Measurements from ENCODE around the gene ABHD6. TPM values are rescaled to one million over a fixed set of nuclear protein-coding genes. Genes with fewer than 3 reads are reported as not detected.
"Not testable (repeated sequence)": the region's sequence is repeated elsewhere in the genome, so short reads cannot be mapped to it uniquely, and the experiment has no call there.

ABHD6 gene
- total RNA-seq, 2 experiments from 2014 or later = 4.5 to 6.1 TPM

DNA sequence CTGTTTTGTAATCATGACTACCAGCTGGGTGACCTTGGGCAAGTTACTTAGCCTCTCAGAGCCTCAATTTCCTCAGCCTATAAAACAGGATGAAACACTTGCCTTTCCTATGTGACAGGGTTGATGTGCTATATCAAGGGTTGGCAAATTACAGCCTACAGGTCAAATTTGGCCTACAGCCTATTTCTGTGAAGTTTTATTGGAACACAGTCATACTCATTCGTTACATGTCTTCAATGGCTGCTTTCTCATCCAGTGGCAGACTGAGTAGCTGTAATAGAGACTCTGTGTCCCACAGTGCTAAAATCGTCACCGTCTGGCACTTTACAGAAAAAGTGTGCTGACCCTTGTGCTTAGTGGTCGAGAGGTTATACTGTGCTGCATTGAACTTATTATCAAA, 16.6 kb downstream of the ABHD6 start:
- no peak for DNase-seq
- Mint-ChIP-seq H3K9me3 (no peaks in the 10 kb centered on the region), H3K4me1 (peaks cover 10% of the 10 kb centered on the region), H3K36me3 (ENCODE audit: low read depth) (no peaks in the 10 kb centered on the region), H3K27ac (no peak overlapping the region), H3K27me3 (no peaks in the 10 kb centered on the region), H3K4me3 (no peak overlapping the region)
- POLR2A ChIA-PET = no interaction called here
- CTCF ChIA-PET = interaction anchor here (1.3 to 1.4 kb wide), 2 partner anchors 16 to 17 kb away, joined by 3 to 5 read pairs; no protein-coding TSS in a partner anchor

- CTCF ChIA-PET = no interaction called here
- H3K4me1 Mint-ChIP-seq = peaks cover 22% of the 10 kb centered on the region
- no peak for DNase-seq
- H3K27ac Mint-ChIP-seq = no peak overlapping the region
- no peaks in the 10 kb centered on the region for H3K27me3 Mint-ChIP-seq
- no peak overlapping the region for H3K4me3 Mint-ChIP-seq
- POLR2A ChIA-PET = no interaction called here
- H3K9me3 Mint-ChIP-seq = no peaks in the 10 kb centered on the region
- no peaks in the 10 kb centered on the region for H3K36me3 Mint-ChIP-seq (ENCODE audit: low read depth)
Measured at GRCh38 chr3:58256061-58256460, 18.5 kb downstream of the ABHD6 start.

- H3K27ac Mint-ChIP-seq = no peak overlapping the region
- H3K9me3 Mint-ChIP-seq = no peaks in the 10 kb centered on the region
- no peak overlapping the region for H3K4me3 Mint-ChIP-seq
- no peaks in the 10 kb centered on the region for H3K27me3 Mint-ChIP-seq
- H3K36me3 Mint-ChIP-seq (ENCODE audit: low read depth) = no peaks in the 10 kb centered on the region
- peaks cover 22% of the 10 kb centered on the region for H3K4me1 Mint-ChIP-seq
- no peak for DNase-seq
- ChIA-PET CTCF (no interaction called here), POLR2A (no interaction called here)
Measured at GRCh38 chr3:58256511-58256910, 18.9 kb downstream of the ABHD6 start.

DNA sequence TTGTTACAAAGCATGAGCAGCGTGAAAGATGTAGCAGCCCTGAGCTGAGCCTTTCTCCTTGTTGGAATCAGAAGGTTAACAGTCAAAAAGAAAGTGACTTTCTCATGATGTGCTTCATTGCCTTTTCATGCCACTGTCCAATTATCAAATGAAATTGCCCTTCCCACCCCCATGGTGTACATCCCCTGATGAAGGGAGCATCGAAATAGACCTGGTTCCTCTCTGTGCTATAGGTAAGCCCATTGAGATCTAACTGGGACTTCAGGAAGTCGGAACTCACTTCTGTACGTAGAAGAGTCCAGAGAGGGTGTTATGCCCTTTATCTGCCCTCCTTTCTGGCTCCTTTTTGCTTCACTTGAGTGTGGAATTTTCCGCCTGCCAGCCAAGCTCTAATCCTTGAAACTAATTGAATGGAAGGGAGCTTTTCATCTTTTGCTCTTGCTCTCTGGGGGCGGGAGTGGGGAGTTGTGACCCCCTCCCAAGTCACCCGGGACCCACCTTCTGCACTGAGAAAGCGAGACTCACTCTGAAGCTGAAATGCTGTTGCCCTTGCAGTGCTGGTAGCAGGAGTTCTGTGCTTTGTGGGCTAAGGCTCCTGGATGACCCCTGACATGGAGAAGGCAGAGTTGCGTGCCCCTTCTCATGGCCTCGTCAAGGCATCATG, 20.9 kb downstream of the ABHD6 start:
- Mint-ChIP-seq H3K27me3 (no peaks in the 10 kb centered on the region), H3K36me3 (ENCODE audit: low read depth) (no peaks in the 10 kb centered on the region), H3K27ac (no peak overlapping the region), H3K4me1 (peaks cover 12% of the 10 kb centered on the region), H3K4me3 (no peak overlapping the region), H3K9me3 (no peaks in the 10 kb centered on the region)
- ChIA-PET CTCF (no interaction called here), POLR2A (no interaction called here)
- DNase-seq = no peak

DNA sequence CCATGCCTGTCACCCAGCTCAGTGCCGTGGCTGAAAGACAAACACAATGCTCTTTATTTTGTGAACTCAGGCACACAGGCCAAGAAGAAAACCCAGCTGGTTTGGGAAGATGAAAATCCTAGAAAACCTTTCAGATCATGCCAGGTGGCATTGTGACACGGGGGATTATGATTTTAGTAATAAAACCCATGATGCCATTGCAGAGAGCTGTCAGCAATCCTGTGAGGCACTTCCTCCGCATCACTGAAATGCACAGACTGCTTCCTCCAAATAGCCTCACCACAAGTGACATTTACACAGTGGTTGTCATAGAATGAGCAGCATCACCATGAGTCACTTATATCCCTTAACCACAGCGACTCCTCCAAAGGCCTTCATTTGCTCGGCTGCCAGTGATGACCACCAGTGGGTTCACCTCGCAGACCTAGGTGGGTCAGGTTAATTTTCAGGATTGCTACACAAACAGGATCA, 22.7 kb downstream of the ABHD6 start:
- CTCF ChIA-PET = interaction anchor here (1.0 to 1.3 kb wide), 2 partner anchors 42 to 83 kb away, joined by 3 to 5 read pairs; no protein-coding TSS in a partner anchor
- POLR2A ChIA-PET = interaction anchor here (0.7 kb wide), 1 partner anchor 22 kb away, joined by 3 read pairs; the partner anchor contains the start of gene ABHD6
- Mint-ChIP-seq H3K4me1 (peaks cover 12% of the 10 kb centered on the region), H3K27ac (no peak overlapping the region), H3K4me3 (no peak overlapping the region), H3K36me3 (ENCODE audit: low read depth) (no peaks in the 10 kb centered on the region), H3K27me3 (no peaks in the 10 kb centered on the region), H3K9me3 (no peaks in the 10 kb centered on the region)
- DNase-seq = peak; percentile 32

GRCh38 chr3:58260733-58261132, 23.1 kb downstream of the ABHD6 start:
- ChIA-PET POLR2A (interaction anchor here (0.7 kb wide), 1 partner anchor 23 kb away, joined by 3 read pairs; the partner anchor contains the start of gene ABHD6), CTCF (interaction anchor here (1.0 to 1.3 kb wide), 2 partner anchors 42 to 83 kb away, joined by 3 to 5 read pairs; no protein-coding TSS in a partner anchor)
- no peak overlapping the region for H3K4me3 Mint-ChIP-seq
- no peaks in the 10 kb centered on the region for H3K36me3 Mint-ChIP-seq (ENCODE audit: low read depth)
- H3K9me3 Mint-ChIP-seq = no peaks in the 10 kb centered on the region
- H3K27ac Mint-ChIP-seq = no peak overlapping the region
- H3K4me1 Mint-ChIP-seq = peaks cover 12% of the 10 kb centered on the region
- DNase-seq = no peak
- no peaks in the 10 kb centered on the region for H3K27me3 Mint-ChIP-seq

DNA sequence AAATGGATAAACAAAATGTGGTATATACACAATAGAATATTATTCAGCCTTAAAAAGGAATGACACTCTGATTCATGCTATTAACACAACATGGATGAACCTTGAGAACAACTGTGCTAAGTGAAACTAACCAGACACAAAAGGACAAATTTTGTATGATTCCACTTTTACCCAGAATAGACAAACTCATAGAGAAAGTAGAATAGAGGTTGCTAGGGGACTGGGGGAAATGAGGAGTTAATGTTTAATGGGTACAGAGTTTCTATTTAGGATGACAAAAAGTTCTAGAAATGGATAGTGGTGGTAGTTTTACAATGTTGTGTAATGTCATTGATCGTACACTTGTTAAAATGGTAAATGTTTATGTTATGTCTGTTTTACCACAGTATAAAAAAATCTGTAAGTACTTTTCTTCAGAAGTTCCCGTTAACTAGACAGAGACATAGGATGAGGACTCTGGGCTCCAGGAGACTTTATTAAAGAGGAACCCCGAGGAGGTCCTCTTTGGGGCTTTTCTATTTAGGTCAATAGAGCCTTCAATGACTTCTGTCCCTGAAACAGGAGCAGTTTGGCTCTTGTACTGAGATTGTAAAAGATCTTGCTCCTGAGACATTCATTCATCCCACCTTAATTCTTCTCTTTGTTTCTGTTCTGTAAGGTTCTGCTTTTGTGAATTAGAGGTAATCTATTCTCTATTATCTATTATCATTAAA, 24.5 kb downstream of the ABHD6 start:
- H3K4me1 Mint-ChIP-seq = peaks cover 12% of the 10 kb centered on the region
- H3K9me3 Mint-ChIP-seq = no peaks in the 10 kb centered on the region
- H3K27ac Mint-ChIP-seq = no peak overlapping the region
- no peaks in the 10 kb centered on the region for H3K36me3 Mint-ChIP-seq (ENCODE audit: low read depth)
- no peak overlapping the region for H3K4me3 Mint-ChIP-seq
- CTCF ChIA-PET = no interaction called here
- POLR2A ChIA-PET = no interaction called here
- no peaks in the 10 kb centered on the region for H3K27me3 Mint-ChIP-seq
- DNase-seq = no peak

DNA sequence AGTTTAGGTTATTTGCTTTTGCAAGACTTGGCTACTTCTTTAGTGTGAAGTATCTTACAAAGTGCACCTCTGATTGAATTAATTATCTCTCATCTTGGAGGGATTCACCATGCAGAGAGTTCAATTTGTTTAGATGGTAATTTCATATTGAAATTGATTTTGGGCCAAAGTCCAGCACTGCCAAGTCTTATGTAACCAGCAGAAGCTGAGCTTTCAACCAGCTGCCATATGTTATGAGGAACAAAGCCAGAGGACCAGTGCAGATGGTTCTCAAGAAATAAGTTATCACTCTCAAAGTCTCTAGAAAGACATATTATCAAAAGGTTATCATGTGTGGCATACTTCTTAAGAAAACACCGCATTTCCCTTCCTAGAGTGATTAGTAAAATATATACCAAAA, 29.0 kb downstream of the ABHD6 start:
- Mint-ChIP-seq H3K4me3 (no peak overlapping the region), H3K27ac (no peak overlapping the region), H3K9me3 (no peaks in the 10 kb centered on the region), H3K4me1 (peaks cover 6% of the 10 kb centered on the region), H3K27me3 (no peaks in the 10 kb centered on the region), H3K36me3 (ENCODE audit: low read depth) (peaks cover 6% of the 10 kb centered on the region)
- ChIA-PET POLR2A (no interaction called here), CTCF (no interaction called here)
- no peak for DNase-seq

- H3K36me3 Mint-ChIP-seq (ENCODE audit: low read depth); CTCF ChIA-PET; POLR2A ChIA-PET: not testable (repeated sequence)
Measured at GRCh38 chr3:58267543-58267942, 30.0 kb downstream of the ABHD6 start.

DNA sequence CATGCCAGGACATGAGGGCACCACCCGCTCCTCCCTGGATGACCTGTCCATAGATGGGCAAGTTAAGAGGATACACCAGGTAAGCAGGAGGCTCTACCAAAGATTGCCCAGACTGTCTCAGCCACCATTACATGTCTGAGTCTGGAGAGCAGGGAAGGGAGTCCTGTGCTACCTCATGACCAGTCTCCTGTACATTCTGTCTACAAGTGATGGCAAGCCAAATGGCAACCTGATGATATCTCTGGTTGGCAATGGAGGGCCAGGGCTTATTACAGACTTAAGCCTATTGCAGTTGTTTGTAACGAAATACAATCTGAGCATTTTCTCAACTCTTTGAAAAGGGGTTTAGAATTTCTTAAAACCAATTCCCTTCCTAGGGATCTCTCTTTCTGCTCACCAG, 31.8 kb downstream of the ABHD6 start:
- no peaks in the 10 kb centered on the region for H3K9me3 Mint-ChIP-seq
- peaks cover 8% of the 10 kb centered on the region for H3K36me3 Mint-ChIP-seq (ENCODE audit: low read depth)
- DNase-seq = no peak
- ChIA-PET POLR2A (no interaction called here), CTCF (no interaction called here)
- no peak overlapping the region for H3K27ac Mint-ChIP-seq
- H3K27me3 Mint-ChIP-seq = no peaks in the 10 kb centered on the region
- H3K4me3 Mint-ChIP-seq = no peak overlapping the region
- H3K4me1 Mint-ChIP-seq = peaks cover 12% of the 10 kb centered on the region

More at GRCh38 chr3:58267543-58267942, 30.0 kb downstream of the ABHD6 start:
- not testable (repeated sequence) for H3K27ac Mint-ChIP-seq, H3K9me3 Mint-ChIP-seq, DNase-seq, H3K4me3 Mint-ChIP-seq, H3K27me3 Mint-ChIP-seq
- peaks cover 12% of the 10 kb centered on the region for H3K4me1 Mint-ChIP-seq

DNA sequence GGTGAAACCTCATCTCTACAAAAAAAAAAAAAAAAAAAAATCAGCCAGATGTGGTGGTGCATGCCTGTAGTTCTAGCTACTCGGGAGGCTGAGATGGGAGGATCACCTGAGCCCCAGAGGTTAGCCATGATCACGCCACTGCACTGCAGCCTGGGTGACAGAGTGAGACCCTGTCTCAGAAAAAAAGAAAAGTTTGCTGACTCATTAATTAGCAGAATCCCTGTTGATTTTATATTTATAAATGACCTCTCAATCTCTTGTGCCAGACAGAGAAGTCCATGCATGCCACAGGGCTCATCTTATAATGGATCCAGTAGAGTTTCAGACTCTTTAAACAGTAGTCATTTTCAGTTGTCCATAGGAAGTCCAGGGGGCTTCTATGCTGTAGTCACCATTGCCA, 32.9 kb downstream of the ABHD6 start:
- no peak for DNase-seq
- peaks cover 12% of the 10 kb centered on the region for H3K4me1 Mint-ChIP-seq
- H3K27ac Mint-ChIP-seq = no peak overlapping the region
- CTCF ChIA-PET = interaction anchor here (0.7 to 1.0 kb wide), 2 partner anchors 36 to 82 kb away, joined by 3 to 5 read pairs; partner anchors contain the start of gene HTD2
- no peaks in the 10 kb centered on the region for H3K27me3 Mint-ChIP-seq
- H3K36me3 Mint-ChIP-seq (ENCODE audit: low read depth) = peaks cover 15% of the 10 kb centered on the region
- H3K9me3 Mint-ChIP-seq = no peaks in the 10 kb centered on the region
- no peak overlapping the region for H3K4me3 Mint-ChIP-seq
- POLR2A ChIA-PET = no interaction called here

GRCh38 chr3:58271901-58272501, 34.4 kb downstream of the ABHD6 start:
- no peak for DNase-seq
- CTCF ChIA-PET = interaction anchor here (1.0 kb wide), 1 partner anchor 18 kb away, joined by 3 read pairs; no protein-coding TSS in a partner anchor
- POLR2A ChIA-PET = no interaction called here
- peaks cover 12% of the 10 kb centered on the region for H3K4me1 Mint-ChIP-seq
- H3K27me3 Mint-ChIP-seq = no peaks in the 10 kb centered on the region
- H3K4me3 Mint-ChIP-seq = no peak overlapping the region
- peak overlapping the region; percentile 30 for H3K27ac Mint-ChIP-seq
- peaks cover 25% of the 10 kb centered on the region for H3K36me3 Mint-ChIP-seq (ENCODE audit: low read depth)
- peaks cover 2% of the 10 kb centered on the region for H3K9me3 Mint-ChIP-seq

- Mint-ChIP-seq H3K4me3 (no peak overlapping the region), H3K4me1 (peaks cover 12% of the 10 kb centered on the region), H3K9me3 (peaks cover 2% of the 10 kb centered on the region), H3K27ac (no peak overlapping the region), H3K36me3 (ENCODE audit: low read depth) (peaks cover 31% of the 10 kb centered on the region), H3K27me3 (no peaks in the 10 kb centered on the region)
- no peak for DNase-seq
- POLR2A ChIA-PET = no interaction called here
- CTCF ChIA-PET = interaction anchor here (0.7 kb wide), 1 partner anchor 56 kb away, joined by 3 read pairs; no protein-coding TSS in a partner anchor
Measured at GRCh38 chr3:58272891-58273290, 35.3 kb downstream of the ABHD6 start.
